ENCODE measurements around the gene TACC3. TPM values are rescaled to one million over a fixed set of nuclear protein-coding genes. Genes with fewer than 3 reads are reported as not detected.

TACC3 gene
- total RNA-seq, 1 donor, result 4.0 TPM

GRCh38 chr4:1735215-1735614, 13.9 kb downstream of the TACC3 start:
- no peak overlapping the region for H3K4me3 ChIP-seq (ENCODE audit: insufficient read depth, low read length)
- H3K9me3 ChIP-seq (ENCODE audit: low read depth, low read length), result peaks cover 11% of the 10 kb centered on the region
- DNase-seq (ENCODE audit: insufficient read length, low spot score, missing footprints), result no peak
- H3K36me3 ChIP-seq (ENCODE audit: insufficient read depth, low read length), result peaks cover 58% of the 10 kb centered on the region
- H3K4me2 ChIP-seq (ENCODE audit: insufficient read depth, low read length), result no peak overlapping the region
- H2AFZ ChIP-seq (ENCODE audit: low read length), result no peak overlapping the region
- H3K27me3 ChIP-seq (ENCODE audit: insufficient read depth, low read length), result no peaks in the 10 kb centered on the region
- no peak for TF ChIP-seq CTCF (IDR thresholded peaks at IDR 0.05; ENCODE audit: extremely low read depth, low read depth, low read length)
- H3K27ac ChIP-seq (ENCODE audit: low read depth, low read length), result no peak overlapping the region
- H4K20me1 ChIP-seq (ENCODE audit: insufficient read depth, low read length), result no peaks in the 10 kb centered on the region
- H3K79me2 ChIP-seq (ENCODE audit: insufficient read depth, low read length), result peaks cover 29% of the 10 kb centered on the region
- H3K4me1 ChIP-seq (ENCODE audit: insufficient read depth, low read length), result no peaks in the 10 kb centered on the region

- Histone ChIP-seq H3K27ac (ENCODE audit: low read depth, low read length) (no peak overlapping the region), H3K79me2 (ENCODE audit: insufficient read depth, low read length) (peaks cover 15% of the 10 kb centered on the region), H3K36me3 (ENCODE audit: insufficient read depth, low read length) (peaks cover 58% of the 10 kb centered on the region), H3K27me3 (ENCODE audit: insufficient read depth, low read length) (no peaks in the 10 kb centered on the region), H2AFZ (ENCODE audit: low read length) (no peak overlapping the region), H3K4me1 (ENCODE audit: insufficient read depth, low read length) (no peaks in the 10 kb centered on the region), H3K4me3 (ENCODE audit: insufficient read depth, low read length) (no peak overlapping the region), H3K4me2 (ENCODE audit: insufficient read depth, low read length) (no peak overlapping the region), H3K9me3 (ENCODE audit: low read depth, low read length) (peaks cover 11% of the 10 kb centered on the region), H4K20me1 (ENCODE audit: insufficient read depth, low read length) (no peaks in the 10 kb centered on the region)
- no peak for TF ChIP-seq CTCF (IDR thresholded peaks at IDR 0.05; ENCODE audit: extremely low read depth, low read depth, low read length)
- DNase-seq (ENCODE audit: insufficient read length, low spot score, missing footprints), result no peak
Observed at GRCh38 chr4:1736812-1737211, 15.5 kb downstream of the TACC3 start.

- Histone ChIP-seq H3K9me3 (ENCODE audit: low read depth, low read length) (peaks cover 11% of the 10 kb centered on the region), H3K27ac (ENCODE audit: low read depth, low read length) (no peak overlapping the region), H3K4me1 (ENCODE audit: insufficient read depth, low read length) (no peaks in the 10 kb centered on the region), H4K20me1 (ENCODE audit: insufficient read depth, low read length) (no peaks in the 10 kb centered on the region), H2AFZ (ENCODE audit: low read length) (no peak overlapping the region), H3K4me3 (ENCODE audit: insufficient read depth, low read length) (no peak overlapping the region), H3K27me3 (ENCODE audit: insufficient read depth, low read length) (no peaks in the 10 kb centered on the region), H3K36me3 (ENCODE audit: insufficient read depth, low read length) (peaks cover 58% of the 10 kb centered on the region), H3K79me2 (ENCODE audit: insufficient read depth, low read length) (peaks cover 9% of the 10 kb centered on the region), H3K4me2 (ENCODE audit: insufficient read depth, low read length) (no peak overlapping the region)
- no peak for DNase-seq (ENCODE audit: insufficient read length, low spot score, missing footprints)
- TF ChIP-seq CTCF (IDR thresholded peaks at IDR 0.05; ENCODE audit: extremely low read depth, low read depth, low read length), result no peak
Observed at GRCh38 chr4:1737666-1738065, 16.3 kb downstream of the TACC3 start.

GRCh38 chr4:1738410-1738809, 17.1 kb downstream of the TACC3 start:
- TF ChIP-seq CTCF (IDR thresholded peaks at IDR 0.05; ENCODE audit: extremely low read depth, low read depth, low read length), result no peak
- H3K4me1 ChIP-seq (ENCODE audit: insufficient read depth, low read length), result no peaks in the 10 kb centered on the region

More at GRCh38 chr4:1738410-1738809, 17.1 kb downstream of the TACC3 start:
- Histone ChIP-seq H3K27me3 (ENCODE audit: insufficient read depth, low read length) (no peaks in the 10 kb centered on the region), H3K9me3 (ENCODE audit: low read depth, low read length) (peaks cover 11% of the 10 kb centered on the region), H3K27ac (ENCODE audit: low read depth, low read length) (no peak overlapping the region), H4K20me1 (ENCODE audit: insufficient read depth, low read length) (no peaks in the 10 kb centered on the region), H2AFZ (ENCODE audit: low read length) (no peak overlapping the region), H3K79me2 (ENCODE audit: insufficient read depth, low read length) (peaks cover 2% of the 10 kb centered on the region), H3K4me3 (ENCODE audit: insufficient read depth, low read length) (no peak overlapping the region), H3K4me2 (ENCODE audit: insufficient read depth, low read length) (no peak overlapping the region), H3K36me3 (ENCODE audit: insufficient read depth, low read length) (peaks cover 53% of the 10 kb centered on the region)
- no peak for DNase-seq (ENCODE audit: insufficient read length, low spot score, missing footprints)
